Chondrocyte (in vitro differentiated cells): ENCODE measurements around the gene LGALS9. TPM values are rescaled to one million over a fixed set of nuclear protein-coding genes. Genes with fewer than 3 reads are reported as not detected.
"Not testable (repeated sequence)": the region's sequence is repeated elsewhere in the genome, so short reads cannot be mapped to it uniquely, and the experiment has no call there.

ENCODE experiments used
- DNase-seq: peaks from one replicate; pipeline ENCODE4 v3.0.0; 2021; ENCODE audit warnings: mixed read lengths, low spot score
- H3K27ac Mint-ChIP-seq: one replicate; pipeline ENCODE4 v1.8.0; 2021; ENCODE audit warnings: mild to moderate bottlenecking, moderate library complexity, mixed read lengths; ENCODE audit not compliant: unreplicated experiment
- H3K27me3 Mint-ChIP-seq: 2 replicates; pipeline ENCODE4 v1.8.0; 2021; ENCODE audit warnings: low read depth, mixed read lengths
- H3K36me3 Mint-ChIP-seq: 2 replicates; pipeline ENCODE4 v1.8.0; 2021; ENCODE audit warnings: low read depth, mixed read lengths
- H3K4me1 Mint-ChIP-seq: 2 replicates; pipeline ENCODE4 v1.8.0; 2021; ENCODE audit warnings: low read depth, mild to moderate bottlenecking, mixed read lengths
- H3K4me3 Mint-ChIP-seq: one replicate; pipeline ENCODE4 v1.8.0; 2021; ENCODE audit warnings: mild to moderate bottlenecking, moderate library complexity, mixed read lengths; ENCODE audit not compliant: unreplicated experiment
- H3K9me3 Mint-ChIP-seq: 2 replicates; pipeline ENCODE4 v1.8.0; 2021; ENCODE audit warnings: low read depth, mixed read lengths
- CTCF ChIP-seq: fragments of 200-600 bp; sonication (generic); IDR thresholded peaks from 2 replicates; pipeline ENCODE4 v1.5.0; 2021; ENCODE audit warnings: antibody characterized with exemption, mild to moderate bottlenecking, moderate library complexity
- total RNA-seq: library from RNA; stranded (reverse); gene quantifications from 3 replicates; pipeline ENCODE4 v1.2.1, GENCODE V29; 2021

LGALS9 gene
- total RNA-seq, 1 donor from 2014 or later, result 4.3 TPM

- TF ChIP-seq CTCF, result no peak
Observed at GRCh38 chr17:27628376-27628775, 2.6 kb upstream of the LGALS9 start.

GRCh38 chr17:27629260-27629659 is 1.7 kb upstream of the LGALS9 start:
- peaks cover 30% of the 10 kb centered on the region for H3K4me1 Mint-ChIP-seq
- not testable (repeated sequence) for H3K4me3 Mint-ChIP-seq, H3K27me3 Mint-ChIP-seq, DNase-seq, H3K9me3 Mint-ChIP-seq, H3K27ac Mint-ChIP-seq
- peaks cover 16% of the 10 kb centered on the region for H3K36me3 Mint-ChIP-seq

More at GRCh38 chr17:27628376-27628775, 2.6 kb upstream of the LGALS9 start:
- DNase-seq, result no peak
- Mint-ChIP-seq H3K4me1 (peaks cover 25% of the 10 kb centered on the region), H3K27me3 (no peaks in the 10 kb centered on the region), H3K36me3 (peaks cover 22% of the 10 kb centered on the region), H3K9me3 (no peaks in the 10 kb centered on the region), H3K27ac (no peak overlapping the region), H3K4me3 (no peak overlapping the region)

- Mint-ChIP-seq H3K27me3 (no peaks in the 10 kb centered on the region), H3K4me1 (peaks cover 30% of the 10 kb centered on the region), H3K27ac (no peak overlapping the region), H3K4me3 (no peak overlapping the region), H3K9me3 (no peaks in the 10 kb centered on the region), H3K36me3 (peaks cover 13% of the 10 kb centered on the region)
- TF ChIP-seq CTCF, result no peak
- no peak for DNase-seq
Observed at GRCh38 chr17:27631411-27631760, 398 bp downstream of the LGALS9 start.

- no peak for TF ChIP-seq CTCF
- H3K9me3 Mint-ChIP-seq, result no peaks in the 10 kb centered on the region
- H3K4me1 Mint-ChIP-seq, result peaks cover 30% of the 10 kb centered on the region
- DNase-seq, result no peak
- no peak overlapping the region for H3K4me3 Mint-ChIP-seq
- H3K27me3 Mint-ChIP-seq, result no peaks in the 10 kb centered on the region
- peak overlapping the region; percentile 36 for H3K27ac Mint-ChIP-seq
- H3K36me3 Mint-ChIP-seq, result peaks cover 10% of the 10 kb centered on the region
Observed at GRCh38 chr17:27631897-27632725, 1.1 kb downstream of the LGALS9 start.

- H3K4me1 Mint-ChIP-seq, result peaks cover 30% of the 10 kb centered on the region
- H3K9me3 Mint-ChIP-seq, DNase-seq, H3K36me3 Mint-ChIP-seq, H3K4me3 Mint-ChIP-seq, H3K27me3 Mint-ChIP-seq: not testable (repeated sequence)
- peak overlapping the region; percentile 36 for H3K27ac Mint-ChIP-seq
Observed at GRCh38 chr17:27632766-27633165, 1.8 kb downstream of the LGALS9 start.

- Mint-ChIP-seq H3K27me3 (no peaks in the 10 kb centered on the region), H3K27ac (no peak overlapping the region), H3K4me1 (peaks cover 30% of the 10 kb centered on the region), H3K9me3 (no peaks in the 10 kb centered on the region), H3K36me3 (peaks cover 3% of the 10 kb centered on the region), H3K4me3 (no peak overlapping the region)
- no peak for DNase-seq
- TF ChIP-seq CTCF, result no peak
Observed at GRCh38 chr17:27633312-27634025, 2.5 kb downstream of the LGALS9 start.
